ENCODE data around the gene BHMT. TPM values are rescaled to one million over a fixed set of nuclear protein-coding genes. Genes with fewer than 3 reads are reported as not detected.

BHMT gene, protein sequence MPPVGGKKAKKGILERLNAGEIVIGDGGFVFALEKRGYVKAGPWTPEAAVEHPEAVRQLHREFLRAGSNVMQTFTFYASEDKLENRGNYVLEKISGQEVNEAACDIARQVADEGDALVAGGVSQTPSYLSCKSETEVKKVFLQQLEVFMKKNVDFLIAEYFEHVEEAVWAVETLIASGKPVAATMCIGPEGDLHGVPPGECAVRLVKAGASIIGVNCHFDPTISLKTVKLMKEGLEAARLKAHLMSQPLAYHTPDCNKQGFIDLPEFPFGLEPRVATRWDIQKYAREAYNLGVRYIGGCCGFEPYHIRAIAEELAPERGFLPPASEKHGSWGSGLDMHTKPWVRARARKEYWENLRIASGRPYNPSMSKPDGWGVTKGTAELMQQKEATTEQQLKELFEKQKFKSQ
- not detected for total RNA-seq
- long read RNA-seq, partial matches to known transcripts: 0 of 1 reads
- long read RNA-seq, other reads (novel, unspliced or antisense): 0 of 1 reads

DNA sequence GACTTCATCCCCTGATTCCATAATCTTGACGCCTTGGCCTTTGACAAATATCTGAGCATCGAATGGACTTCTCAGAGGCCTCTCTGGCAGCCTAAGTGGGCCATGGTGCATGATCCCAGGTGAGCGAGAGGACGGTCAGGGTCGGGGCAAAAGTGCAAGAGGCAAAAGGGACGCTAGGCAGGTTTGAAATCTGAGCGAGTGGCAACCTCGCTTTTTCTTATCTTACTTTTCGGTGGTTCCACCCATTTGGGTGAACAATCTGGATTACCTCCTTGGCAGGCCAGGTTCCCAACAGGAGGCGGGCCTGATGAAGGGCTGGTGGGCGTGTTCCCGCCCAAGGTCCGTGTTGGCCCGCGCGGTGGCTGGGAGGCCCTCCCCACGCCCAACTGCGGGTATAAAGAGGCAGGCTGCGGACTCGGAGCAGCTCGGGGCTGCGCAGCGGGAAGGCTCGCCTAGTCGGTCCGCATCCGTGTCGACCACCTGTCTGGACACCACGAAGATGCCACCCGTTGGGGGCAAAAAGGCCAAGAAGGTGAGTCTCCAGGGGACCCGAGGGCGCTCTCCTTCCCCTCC lies at the start of gene BHMT:
TSS of gene BHMT (plus strand) at position 423 of the 573 bp plus-strand sequence. CDS start at position 500, 77 bp downstream.
- DNase-seq (no peak), ATAC-seq (peak; percentile 12 to 40)
- TF ChIP-seq, protein P1, sequence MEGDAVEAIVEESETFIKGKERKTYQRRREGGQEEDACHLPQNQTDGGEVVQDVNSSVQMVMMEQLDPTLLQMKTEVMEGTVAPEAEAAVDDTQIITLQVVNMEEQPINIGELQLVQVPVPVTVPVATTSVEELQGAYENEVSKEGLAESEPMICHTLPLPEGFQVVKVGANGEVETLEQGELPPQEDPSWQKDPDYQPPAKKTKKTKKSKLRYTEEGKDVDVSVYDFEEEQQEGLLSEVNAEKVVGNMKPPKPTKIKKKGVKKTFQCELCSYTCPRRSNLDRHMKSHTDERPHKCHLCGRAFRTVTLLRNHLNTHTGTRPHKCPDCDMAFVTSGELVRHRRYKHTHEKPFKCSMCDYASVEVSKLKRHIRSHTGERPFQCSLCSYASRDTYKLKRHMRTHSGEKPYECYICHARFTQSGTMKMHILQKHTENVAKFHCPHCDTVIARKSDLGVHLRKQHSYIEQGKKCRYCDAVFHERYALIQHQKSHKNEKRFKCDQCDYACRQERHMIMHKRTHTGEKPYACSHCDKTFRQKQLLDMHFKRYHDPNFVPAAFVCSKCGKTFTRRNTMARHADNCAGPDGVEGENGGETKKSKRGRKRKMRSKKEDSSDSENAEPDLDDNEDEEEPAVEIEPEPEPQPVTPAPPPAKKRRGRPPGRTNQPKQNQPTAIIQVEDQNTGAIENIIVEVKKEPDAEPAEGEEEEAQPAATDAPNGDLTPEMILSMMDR (IDR thresholded peaks at IDR 0.05): no peak
- no peaks in the 10 kb centered on the region for H3K36me3 ChIP-seq
- H3K9me3 ChIP-seq: no peaks in the 10 kb centered on the region
- peaks cover 7% of the 10 kb centered on the region for H3K4me1 ChIP-seq
- no peak within 1 kb of the TSS for H3K27ac ChIP-seq
- peaks cover 32% of the 10 kb centered on the region for H3K27me3 ChIP-seq (ENCODE audit: low read depth)
- H3K4me3 ChIP-seq: no peak within 1 kb of the TSS
- intact Hi-C loops (cut with DNase I): no loop called here

DNA sequence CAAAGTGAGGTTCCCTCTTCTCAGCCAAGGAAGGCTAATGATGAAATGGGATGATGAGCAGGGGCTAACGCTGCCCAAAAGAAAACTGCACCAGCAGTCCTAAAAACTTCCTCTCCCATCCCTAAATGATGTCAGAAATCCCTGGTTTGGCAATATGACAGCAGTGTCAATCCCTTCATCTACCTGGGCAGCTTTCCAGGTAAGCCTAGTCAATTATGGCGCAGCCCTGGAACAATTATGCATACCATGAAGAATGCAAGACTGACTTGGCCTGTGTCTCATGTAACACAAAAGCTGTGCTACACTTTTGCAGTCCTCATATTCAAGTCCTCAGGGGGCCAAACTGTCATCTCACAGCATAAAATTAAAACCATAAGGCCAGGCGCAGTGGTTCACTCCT lies 49.2 kb upstream of the BHMT start:
- no peak overlapping the region for H3K27ac ChIP-seq
- intact Hi-C loops (cut with DNase I): no loop called here
- no peaks in the 10 kb centered on the region for H3K36me3 ChIP-seq
- TF ChIP-seq, protein P1 (IDR thresholded peaks at IDR 0.05): no peak
- no peaks in the 10 kb centered on the region for H3K9me3 ChIP-seq
- no peak overlapping the region for H3K4me3 ChIP-seq
- ATAC-seq (no peak), DNase-seq (no peak)
- H3K27me3 ChIP-seq (ENCODE audit: low read depth): no peaks in the 10 kb centered on the region
- no peaks in the 10 kb centered on the region for H3K4me1 ChIP-seq

DNA sequence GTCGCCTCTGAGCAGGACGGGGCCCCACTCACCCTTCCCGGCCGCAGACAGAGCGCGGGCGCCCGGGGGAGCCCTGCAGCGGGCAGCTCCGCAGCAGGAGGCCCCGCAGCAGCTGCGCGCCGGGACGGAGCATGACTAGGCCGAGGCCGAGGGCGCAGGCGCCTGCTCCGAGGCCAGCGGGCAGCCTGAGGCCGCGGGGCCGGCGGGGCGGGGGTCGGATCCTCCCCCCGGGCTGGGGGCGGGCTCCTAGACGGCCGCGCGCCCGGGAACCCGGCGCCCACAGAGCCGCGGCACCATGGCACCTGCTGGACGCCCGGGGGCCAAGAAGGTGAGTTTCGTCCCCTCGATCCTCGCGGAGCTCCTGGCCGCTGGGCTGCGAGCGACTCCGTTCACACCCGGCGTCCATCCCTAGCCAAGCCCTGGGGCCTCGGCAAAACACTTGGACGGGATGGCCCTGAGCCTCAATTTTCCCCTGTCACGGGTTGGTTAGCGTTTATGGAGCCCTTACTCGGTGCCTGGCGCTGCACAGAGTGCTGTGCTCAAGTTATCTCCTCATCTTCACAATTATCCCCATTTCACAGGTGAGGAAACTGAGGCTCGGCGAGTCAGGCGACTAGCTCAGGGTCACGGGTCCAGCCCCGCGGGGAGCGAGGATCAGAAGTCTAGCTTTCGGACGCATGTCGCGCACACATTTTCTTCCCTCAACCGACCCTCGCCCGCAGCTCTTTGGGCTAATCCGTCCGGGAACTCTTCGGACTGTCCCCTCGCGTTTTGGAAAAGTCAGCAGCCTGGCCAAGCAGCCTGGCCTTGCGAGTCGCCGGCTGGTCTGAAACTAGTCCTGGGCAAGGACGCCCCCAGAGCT lies 41.9 kb upstream of the BHMT start, which contains the start of the genes BHMT2 and DMGDH:
TSS of gene BHMT2 (plus strand) at position 280 of the 862 bp plus-strand sequence. CDS start at position 296, 16 bp downstream.
TSS of gene DMGDH (minus strand) at position 187 of the 862 bp plus-strand sequence. CDS start at position 133, 54 bp downstream.
- peaks cover 5% of the 10 kb centered on the region for H3K9me3 ChIP-seq
- peak within 1 kb of the TSS; percentile 44 for H3K4me3 ChIP-seq
- H3K27ac ChIP-seq: no peak within 1 kb of the TSS
- peaks cover 12% of the 10 kb centered on the region for H3K27me3 ChIP-seq (ENCODE audit: low read depth)
- H3K36me3 ChIP-seq: no peaks in the 10 kb centered on the region
- no peaks in the 10 kb centered on the region for H3K4me1 ChIP-seq
- ATAC-seq (peak; percentile 48 to 69), DNase-seq (no peak)
- intact Hi-C loops (cut with DNase I): no loop called here
- TF ChIP-seq, protein P1 (IDR thresholded peaks at IDR 0.05): no peak

DNA sequence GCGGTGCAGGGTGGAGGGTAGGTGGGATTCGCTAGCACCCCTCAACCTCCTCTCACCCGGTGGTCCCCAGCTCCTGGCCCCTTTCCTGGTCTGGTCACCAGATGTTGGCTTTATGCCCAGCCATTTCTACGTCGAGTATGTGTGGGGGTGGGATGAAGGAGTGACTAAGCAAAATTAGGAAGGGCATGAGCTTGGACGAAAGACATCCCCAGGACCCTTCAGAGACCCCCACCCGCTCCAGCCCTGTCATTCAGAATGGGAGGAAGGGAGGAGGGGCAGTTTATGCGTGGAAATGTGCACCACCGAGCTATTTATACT lies 41.3 kb upstream of the BHMT start:
- Histone ChIP-seq H3K9me3 (peaks cover 5% of the 10 kb centered on the region), H3K27ac (no peak overlapping the region), H3K36me3 (no peaks in the 10 kb centered on the region), H3K4me1 (no peaks in the 10 kb centered on the region), H3K4me3 (peak overlapping the region; percentile 44), H3K27me3 (ENCODE audit: low read depth) (peaks cover 12% of the 10 kb centered on the region)
- intact Hi-C loops (cut with DNase I): no loop called here
- no peak for DNase-seq
- TF ChIP-seq, protein P1 (IDR thresholded peaks at IDR 0.05): no peak
- ATAC-seq: peak; percentile 19 to 28

DNA sequence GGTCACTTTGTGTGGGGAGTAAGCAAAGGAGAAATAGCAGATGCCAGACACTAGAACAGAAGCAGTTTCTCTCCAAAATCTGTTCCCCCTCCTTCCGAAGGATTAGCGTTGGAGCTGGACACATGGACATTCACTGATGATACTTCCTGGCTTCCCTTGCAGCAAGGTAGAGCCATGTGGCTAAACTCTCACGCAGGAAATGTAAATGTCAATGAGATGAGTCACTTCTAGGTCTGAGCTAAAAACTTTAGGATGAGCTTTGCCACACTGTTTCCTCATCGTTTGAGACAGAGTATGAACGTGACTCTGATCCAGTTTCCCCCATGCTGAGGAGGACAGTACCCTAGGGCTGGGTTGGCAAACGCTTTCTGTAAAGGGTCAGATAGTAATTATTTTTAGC lies 37.0 kb upstream of the BHMT start:
- no peak for DNase-seq
- Histone ChIP-seq H3K27me3 (ENCODE audit: low read depth) (peaks cover 8% of the 10 kb centered on the region), H3K4me3 (no peak overlapping the region), H3K4me1 (no peaks in the 10 kb centered on the region), H3K27ac (no peak overlapping the region), H3K36me3 (no peaks in the 10 kb centered on the region), H3K9me3 (peaks cover 5% of the 10 kb centered on the region)
- TF ChIP-seq, protein P1 (IDR thresholded peaks at IDR 0.05): no peak
- intact Hi-C loops (cut with DNase I): no loop called here
- ATAC-seq: no peak
